Head of caudate nucleus (tissue), 42 donors: Measurements from ENCODE around the gene SELENOO.

Experiments used
- DNase-seq, 42 donors: peaks; one replicate each; pipeline versions ENCODE4 v3.0.0 to v3.0.0-alpha.2; 2020 to 2021; ENCODE audit warnings: mixed read lengths in 7 of 42
- intact Hi-C: fragments of 100-400 bp; cut with DNase I; formaldehyde crosslinking; loops from one replicate; pipeline ENCODE4 v1.15.0; 2022

Gene SELENOO

DNA sequence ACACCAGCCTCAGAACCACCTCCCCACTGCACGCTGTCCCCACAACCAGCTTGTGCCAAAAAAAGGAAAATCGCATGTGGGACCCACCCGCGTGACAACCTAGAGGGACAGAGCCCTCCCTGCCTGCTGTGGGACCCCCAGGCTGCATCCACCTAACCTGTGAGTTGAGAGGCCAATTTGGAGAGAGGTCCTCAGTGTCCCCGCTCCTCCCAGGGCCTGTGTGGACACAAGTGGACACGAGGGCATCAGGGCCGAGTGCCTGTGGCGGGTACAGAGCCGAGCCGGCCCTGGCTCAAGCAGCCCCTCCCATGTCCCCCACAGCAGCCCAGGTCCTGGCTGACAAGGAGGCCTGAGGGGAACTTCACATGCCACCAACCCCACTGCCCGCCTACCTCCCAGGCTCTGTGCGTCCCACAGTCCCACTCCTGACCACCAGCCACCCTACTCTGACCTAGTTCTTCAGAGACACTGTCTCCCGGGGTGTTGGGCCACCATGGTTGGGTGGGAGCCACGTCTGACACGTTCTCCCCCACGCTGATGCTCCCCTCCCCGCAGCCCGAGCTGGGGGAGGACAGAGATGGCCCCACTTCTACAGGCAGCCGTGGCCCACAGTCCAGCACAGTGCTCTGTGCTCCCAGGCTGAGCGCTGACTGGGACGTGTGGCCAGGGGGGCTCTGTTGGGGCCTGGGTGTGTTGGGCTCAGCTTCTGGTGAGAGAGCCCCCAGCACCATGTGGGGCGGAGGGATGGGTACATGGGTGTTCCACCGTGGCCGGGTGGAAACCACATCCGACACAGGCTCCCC, 19.2 kb downstream of the SELENOO start:
- intact Hi-C loops = no loop called here

DNA sequence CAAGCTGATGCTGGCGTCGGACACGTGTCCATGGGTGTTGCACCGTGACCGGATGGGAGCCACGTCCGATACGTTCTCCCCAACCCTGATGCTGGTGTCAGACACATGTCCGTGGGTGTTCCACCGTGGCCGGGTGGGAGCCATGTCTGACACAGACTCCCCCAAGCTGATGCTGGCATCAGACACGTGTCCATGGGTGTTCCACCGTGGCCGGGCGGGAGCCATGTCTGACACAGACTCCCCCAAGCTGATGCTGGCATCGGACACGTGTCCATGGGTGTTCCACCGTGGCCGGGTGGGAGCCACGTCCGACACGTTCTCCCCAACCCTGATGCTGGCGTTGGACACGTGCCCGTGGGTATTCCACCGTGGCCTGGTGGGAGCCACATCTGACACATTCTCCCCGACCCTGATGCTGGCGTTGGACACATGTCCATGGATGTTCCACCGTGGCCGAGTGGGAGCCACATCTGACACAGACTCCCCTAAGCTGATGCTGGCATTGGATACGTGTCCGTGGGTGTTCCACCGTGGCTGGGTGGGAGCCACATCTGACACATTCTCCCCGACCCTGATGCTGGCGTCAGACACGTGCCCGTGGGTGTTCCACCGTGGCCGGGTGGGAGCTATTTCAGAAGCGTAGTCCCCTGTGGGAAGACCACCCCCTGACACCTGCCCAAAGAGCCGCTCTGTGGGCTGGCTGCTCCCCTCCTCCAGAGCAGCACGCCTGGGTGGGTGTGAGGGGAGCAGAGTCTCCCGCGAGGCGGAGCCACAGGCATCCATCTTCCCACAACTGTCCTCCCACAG, 20.0 kb downstream of the SELENOO start:
- no peak for DNase-seq
- intact Hi-C loops = no loop called here

More for the DNA sequence above, 19.2 kb downstream of the SELENOO start:
- DNase-seq = no peak

DNA sequence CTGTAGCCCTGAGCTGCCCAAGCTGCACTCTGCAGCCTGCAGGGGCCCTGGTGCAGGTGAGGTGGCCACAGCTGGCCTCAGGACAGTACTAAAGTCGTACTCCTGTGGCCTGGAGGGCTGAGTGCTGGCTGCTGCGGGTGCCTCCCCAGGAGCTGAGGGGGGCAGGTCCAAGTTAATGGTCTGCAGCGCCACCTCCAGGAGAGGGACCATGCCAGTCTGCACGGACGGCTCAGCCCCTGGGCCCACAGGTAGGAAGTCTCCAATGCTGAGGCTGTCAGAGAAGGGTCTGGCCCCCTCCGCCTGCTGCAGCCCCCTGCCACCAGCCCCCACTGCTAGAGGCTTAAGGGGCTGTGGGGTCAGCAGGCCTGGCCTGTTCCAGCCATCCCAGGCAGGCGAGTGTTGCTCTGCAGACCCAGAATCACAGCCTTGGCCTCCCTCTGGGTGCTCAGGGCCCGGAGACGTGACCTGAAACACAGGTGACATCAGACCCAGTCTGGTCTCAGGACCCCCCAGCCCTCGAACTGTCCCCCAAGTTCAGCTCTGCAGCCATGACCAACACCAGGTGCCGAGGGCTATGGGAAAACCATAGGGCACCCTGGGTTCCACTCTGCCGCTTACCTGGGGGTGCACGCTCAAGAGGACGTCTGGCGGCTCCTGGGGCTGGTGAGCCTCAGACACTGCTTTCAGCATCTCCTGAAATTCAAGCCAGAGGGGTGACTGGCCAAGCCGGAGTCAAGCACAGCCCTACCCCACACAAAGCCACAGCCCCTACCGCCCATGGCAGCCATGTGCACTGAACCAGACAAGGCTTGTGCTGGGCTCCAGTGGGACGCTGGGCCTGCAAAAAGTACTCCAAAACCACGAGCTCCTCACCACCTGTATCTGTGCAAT, 20.8 kb downstream of the SELENOO start:
- intact Hi-C loops = no loop called here
- DNase-seq = no peak

DNA sequence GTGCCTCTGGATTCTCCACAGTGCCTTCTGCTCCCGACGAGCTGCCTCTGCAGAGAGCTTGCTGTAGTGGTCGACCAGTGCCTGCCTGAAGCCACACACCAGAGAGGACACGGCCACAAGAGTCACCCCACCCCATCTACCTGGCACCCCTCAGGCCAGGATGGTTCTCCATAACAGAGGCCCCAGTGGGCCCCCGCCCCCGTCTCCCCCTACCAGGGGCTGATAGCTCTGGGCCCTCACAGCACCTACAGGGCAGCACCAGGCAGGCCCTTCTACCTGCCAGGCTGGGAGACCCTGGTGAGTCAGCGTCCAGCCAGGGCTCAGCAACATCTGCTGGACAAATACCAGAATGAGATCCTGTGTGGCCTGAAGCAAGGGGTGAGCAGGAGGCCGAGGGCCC, 21.7 kb downstream of the SELENOO start:
- intact Hi-C loops = no loop called here
- no peak for DNase-seq

DNA sequence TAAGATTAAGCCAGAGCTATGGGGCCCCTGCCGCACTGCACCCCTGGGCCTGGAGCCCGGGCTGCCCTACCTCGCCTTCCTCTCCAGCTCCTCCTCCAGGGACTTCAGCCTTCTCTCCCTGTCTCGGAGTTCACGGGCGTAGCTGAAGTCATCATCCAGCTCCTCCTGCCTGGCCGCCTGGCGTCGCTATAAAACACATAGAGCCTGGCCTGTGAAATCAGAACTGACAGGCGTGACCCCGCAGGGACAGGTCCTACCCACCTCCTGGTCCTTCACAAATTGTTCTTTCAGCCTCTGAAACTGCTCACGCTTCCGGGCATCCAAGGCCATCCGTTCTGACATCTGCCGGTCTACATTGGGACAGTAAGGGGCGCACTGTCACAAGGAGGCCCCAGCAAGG, 23.3 kb downstream of the SELENOO start:
- intact Hi-C loops = no loop called here
- DNase-seq = no peak

GRCh38 chr22:50225200-50225969, 24.6 kb downstream of the SELENOO start:
- no peak for DNase-seq
- intact Hi-C loops = no loop called here

- DNase-seq = no peak
- intact Hi-C loops = no loop called here
Measured at GRCh38 chr22:50226063-50226874, 25.5 kb downstream of the SELENOO start.

GRCh38 chr22:50226875-50227165, 26.0 kb downstream of the SELENOO start:
- no peak for DNase-seq
- intact Hi-C loops = no loop called here

DNA sequence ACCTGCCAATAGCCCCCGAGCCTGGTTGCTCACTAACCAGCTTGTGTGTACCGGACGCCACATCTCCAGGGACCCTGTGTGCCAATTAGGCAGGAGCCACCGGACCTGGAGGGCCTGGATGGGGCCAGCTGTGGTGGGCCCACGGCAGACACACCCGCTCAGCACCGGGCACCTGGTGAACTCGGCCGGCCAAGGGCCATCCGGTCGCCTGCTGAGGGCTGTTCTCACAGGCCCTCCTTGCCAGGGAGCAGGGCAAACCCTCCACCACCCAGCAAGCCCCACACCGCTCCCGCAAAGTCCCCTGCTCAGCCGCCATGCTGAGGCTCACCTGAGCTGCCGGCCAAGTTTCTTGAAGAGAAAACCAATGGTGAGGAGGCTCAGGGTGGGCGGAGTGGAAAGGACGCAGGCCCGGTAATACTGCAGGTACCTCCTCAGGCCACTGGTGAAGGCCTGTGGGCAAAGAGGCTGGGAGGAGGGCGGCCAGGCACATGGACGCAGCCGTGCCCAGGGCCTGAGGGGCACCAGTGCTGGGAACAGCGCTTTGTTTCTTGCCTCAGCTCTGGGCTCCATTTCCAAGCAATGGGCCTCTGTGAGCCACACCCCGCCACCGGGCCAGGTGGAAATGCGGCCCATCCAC, 26.9 kb downstream of the SELENOO start:
- no peak for DNase-seq

DNA sequence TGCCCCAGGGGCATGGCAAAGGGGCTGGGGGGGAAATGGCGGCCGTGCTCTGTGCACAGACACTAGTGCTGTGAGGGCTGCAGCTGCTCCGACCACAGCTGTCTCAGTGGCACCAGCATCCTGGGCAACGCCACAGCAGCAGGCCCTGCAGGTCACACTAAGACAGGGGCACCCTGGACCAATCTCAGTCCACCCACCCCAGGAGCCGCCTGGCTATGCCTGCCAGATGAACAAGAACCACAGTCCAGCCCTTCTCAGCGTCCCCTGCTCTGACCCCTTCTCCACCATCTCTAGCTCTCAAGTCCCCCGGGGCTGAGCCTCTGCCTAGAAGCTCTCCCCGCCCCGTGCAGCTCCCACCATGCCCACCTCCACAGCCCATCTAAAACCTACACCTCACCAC, 27.6 kb downstream of the SELENOO start:
- intact Hi-C loops = no loop called here
- no peak for DNase-seq

More for the DNA sequence above, 26.9 kb downstream of the SELENOO start:
- intact Hi-C loops = no loop called here

DNA sequence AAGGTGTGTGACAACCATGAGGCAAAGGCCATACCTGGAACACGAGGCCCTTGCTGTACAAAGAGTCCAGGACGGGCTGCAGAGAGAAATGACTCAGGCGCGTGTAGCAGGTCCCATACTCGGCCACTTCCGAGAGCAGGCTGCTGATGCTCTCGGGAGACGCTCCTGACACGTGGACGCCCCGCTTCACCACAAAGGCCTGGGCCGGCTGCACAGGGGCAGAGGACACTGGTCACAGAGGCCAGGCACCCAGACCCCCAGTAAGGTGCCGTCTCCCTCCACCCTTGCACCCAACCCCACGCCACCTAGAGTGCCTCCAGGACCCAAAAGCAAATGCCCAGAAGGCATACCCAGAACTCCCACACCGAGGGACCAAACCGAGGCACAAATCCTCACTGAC, 28.6 kb downstream of the SELENOO start:
- DNase-seq = no peak
- intact Hi-C loops = no loop called here

GRCh38 chr22:50232481-50233151, 31.8 kb downstream of the SELENOO start:
- intact Hi-C loops = no loop called here
- no peak for DNase-seq

DNA sequence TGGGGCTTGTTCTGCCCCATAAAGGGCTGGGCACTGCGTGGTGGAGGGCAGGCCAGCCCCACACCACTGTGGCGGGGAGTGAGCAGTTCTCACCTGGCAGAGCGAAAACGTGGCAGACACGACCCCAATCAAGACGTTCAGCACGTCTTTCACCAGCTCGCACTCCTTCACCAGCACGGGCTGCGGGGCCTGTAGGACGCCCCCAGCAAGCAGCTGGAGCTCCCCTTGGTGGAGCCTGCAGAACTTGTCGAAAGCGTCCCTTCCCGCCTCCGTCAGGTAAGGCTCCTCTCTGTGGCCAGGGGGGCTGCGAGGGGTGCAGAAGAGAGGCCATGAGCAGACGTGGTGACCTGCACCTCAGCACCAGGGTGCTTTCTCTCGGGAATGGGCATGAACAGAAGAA, 32.4 kb downstream of the SELENOO start:
- no peak for DNase-seq

DNA sequence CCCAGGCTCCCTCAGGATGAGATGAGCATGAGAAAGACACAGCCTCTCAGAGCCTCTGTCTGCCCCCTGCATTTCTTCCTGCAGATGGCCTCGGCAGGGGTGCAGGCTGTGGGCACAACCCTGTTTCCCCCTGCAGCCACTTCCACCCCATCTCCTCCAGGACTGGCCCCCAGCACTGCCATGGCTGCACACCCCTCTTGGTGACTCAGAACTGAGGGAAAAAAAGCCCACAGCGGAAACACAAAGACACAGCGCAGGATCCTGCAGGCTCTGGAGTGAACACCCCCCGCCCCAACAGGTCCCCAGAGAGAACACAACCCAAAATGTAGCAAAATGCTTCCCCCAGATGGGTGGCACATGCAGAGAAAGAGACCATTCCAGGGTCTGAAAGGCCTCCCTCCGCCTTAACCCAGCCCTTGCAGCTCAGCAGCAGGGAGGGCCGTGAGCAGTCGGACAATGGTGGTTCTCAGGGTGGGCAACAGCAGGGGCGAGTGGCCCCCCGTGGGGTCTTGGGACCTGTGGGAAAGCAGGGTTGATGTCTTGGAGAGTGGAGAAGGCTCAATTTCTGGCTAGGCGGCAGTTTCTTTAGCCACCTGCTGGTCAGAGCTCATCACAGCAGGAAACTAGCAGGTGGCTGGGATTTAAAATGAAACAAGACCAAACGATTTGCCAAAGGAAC, 36.1 kb downstream of the SELENOO start:
- DNase-seq = no peak
- intact Hi-C loops = no loop called here

More for the DNA sequence above, 32.4 kb downstream of the SELENOO start:
- intact Hi-C loops = no loop called here

GRCh38 chr22:50238755-50239154, 37.9 kb downstream of the SELENOO start:
- intact Hi-C loops = no loop called here
- no peak for DNase-seq

GRCh38 chr22:50242406-50242949, 41.7 kb downstream of the SELENOO start:
- no peak for DNase-seq
- intact Hi-C loops = loop anchor here (5.0 to 10.0 kb wide), 2 partner anchors 100 to 262 kb away; partner anchors contain the start of genes LMF2, NCAPH2 and PPP6R2
